ENCODE measurements around the gene CALU. TPM values are rescaled to one million over a fixed set of nuclear protein-coding genes. Genes with fewer than 3 reads are reported as not detected.

The CALU gene
- total and polyA plus RNA-seq, 2 donors (not counting 1 experiment from before 2014, with no cell fraction given), result 5.1 to 11.2 TPM

DNA sequence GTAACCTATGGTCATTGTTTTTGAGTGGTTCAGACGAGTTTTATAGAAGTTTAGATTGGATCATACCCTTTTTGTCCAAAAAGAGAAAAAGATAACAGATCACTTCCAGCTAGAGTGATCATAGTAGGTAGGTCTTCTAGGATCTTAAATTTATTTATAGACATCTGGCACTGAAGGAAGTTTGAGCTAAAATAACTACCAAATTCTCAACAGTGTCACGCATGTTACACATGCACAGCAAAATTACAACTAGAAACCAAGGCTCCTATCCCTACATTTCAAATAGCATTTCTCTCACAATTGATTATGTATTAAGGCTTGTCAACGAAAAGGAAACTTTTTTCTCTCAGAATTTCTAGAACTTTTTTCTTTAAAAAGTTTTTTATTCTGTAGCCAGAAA lies 2.3 kb downstream of the CALU start:
- H3K27ac ChIP-seq (ENCODE audit: low read length in 2 of 2), result no peak overlapping the region
- H3K9me3 ChIP-seq (ENCODE audit: control extremely low read depth in 1 of 3, control insufficient read depth in 2 of 3, insufficient read depth in 1 of 3, low read length in 2 of 3), result no peaks in the 10 kb centered on the region
- ATAC-seq (ENCODE audit: low read depth) (no peak), DNase-seq (no peak)
- H3K9ac ChIP-seq (ENCODE audit: low read length), result no peak overlapping the region
- H3K4me1 ChIP-seq (ENCODE audit: control insufficient read depth in 2 of 2, insufficient read depth in 2 of 2, low read length in 2 of 2), result peaks cover 15 to 26% of the 10 kb centered on the region in 2 donors
- H3K79me2 ChIP-seq (ENCODE audit: control insufficient read depth, insufficient read depth, low read length), result peaks cover 88% of the 10 kb centered on the region
- no CpG with 5 or more reads among the region's 3 CpGs for WGBS (ENCODE audit: insufficient coverage)
- ChIA-PET POLR2A (no interaction called here), CTCF (no interaction called here)
- no peak overlapping the region for H3K4me3 ChIP-seq (ENCODE audit: control extremely low read depth in 1 of 5, extremely low read depth in 1 of 5, insufficient read depth in 1 of 5, low read depth in 2 of 5, low read length in 4 of 5)
- intact Hi-C loops (cut with micrococcal nuclease), result no loop called here
- no peak overlapping the region for H2AFZ ChIP-seq (ENCODE audit: insufficient read depth, low read depth, low read length, poor library complexity, severe bottlenecking)
- peaks cover 33% of the 10 kb centered on the region for H4K20me1 ChIP-seq (ENCODE audit: control insufficient read depth, insufficient read depth, low read length, poor library complexity, severe bottlenecking)
- Mint-ChIP-seq H3K27me3 (no peaks in the 10 kb centered on the region), H3K9me3 (ENCODE audit: insufficient read depth) (no peaks in the 10 kb centered on the region), H3K4me3 (no peak overlapping the region), H3K27ac (no peak overlapping the region), H3K4me1 (peaks cover 45% of the 10 kb centered on the region)
- H3K27me3 ChIP-seq (replicated peaks in 1 of 4; ENCODE audit: control extremely low read depth in 1 of 4, control insufficient read depth in 3 of 4, insufficient read depth in 4 of 4, low read length in 3 of 4), result no peaks in the 10 kb centered on the region
- no peak for TF ChIP-seq EZH2 (IDR thresholded peaks at IDR 0.05; ENCODE audit: borderline replicate concordance, insufficient read depth, low read depth, low read length, poor library complexity, severe bottlenecking)
- TF ChIP-seq, protein P1, sequence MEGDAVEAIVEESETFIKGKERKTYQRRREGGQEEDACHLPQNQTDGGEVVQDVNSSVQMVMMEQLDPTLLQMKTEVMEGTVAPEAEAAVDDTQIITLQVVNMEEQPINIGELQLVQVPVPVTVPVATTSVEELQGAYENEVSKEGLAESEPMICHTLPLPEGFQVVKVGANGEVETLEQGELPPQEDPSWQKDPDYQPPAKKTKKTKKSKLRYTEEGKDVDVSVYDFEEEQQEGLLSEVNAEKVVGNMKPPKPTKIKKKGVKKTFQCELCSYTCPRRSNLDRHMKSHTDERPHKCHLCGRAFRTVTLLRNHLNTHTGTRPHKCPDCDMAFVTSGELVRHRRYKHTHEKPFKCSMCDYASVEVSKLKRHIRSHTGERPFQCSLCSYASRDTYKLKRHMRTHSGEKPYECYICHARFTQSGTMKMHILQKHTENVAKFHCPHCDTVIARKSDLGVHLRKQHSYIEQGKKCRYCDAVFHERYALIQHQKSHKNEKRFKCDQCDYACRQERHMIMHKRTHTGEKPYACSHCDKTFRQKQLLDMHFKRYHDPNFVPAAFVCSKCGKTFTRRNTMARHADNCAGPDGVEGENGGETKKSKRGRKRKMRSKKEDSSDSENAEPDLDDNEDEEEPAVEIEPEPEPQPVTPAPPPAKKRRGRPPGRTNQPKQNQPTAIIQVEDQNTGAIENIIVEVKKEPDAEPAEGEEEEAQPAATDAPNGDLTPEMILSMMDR (IDR thresholded peaks at IDR 0.05), result no peak
- H3K36me3 ChIP-seq (replicated peaks in 1 of 2; ENCODE audit: control extremely low read depth in 1 of 2, control insufficient read depth in 1 of 2, extremely low read depth in 1 of 2, insufficient read depth in 2 of 2, low read length in 1 of 2), result no peaks in the 10 kb centered on the region
- H3K4me2 ChIP-seq (replicated peaks; ENCODE audit: low read depth, low read length, poor library complexity, severe bottlenecking), result no peak overlapping the region

DNA sequence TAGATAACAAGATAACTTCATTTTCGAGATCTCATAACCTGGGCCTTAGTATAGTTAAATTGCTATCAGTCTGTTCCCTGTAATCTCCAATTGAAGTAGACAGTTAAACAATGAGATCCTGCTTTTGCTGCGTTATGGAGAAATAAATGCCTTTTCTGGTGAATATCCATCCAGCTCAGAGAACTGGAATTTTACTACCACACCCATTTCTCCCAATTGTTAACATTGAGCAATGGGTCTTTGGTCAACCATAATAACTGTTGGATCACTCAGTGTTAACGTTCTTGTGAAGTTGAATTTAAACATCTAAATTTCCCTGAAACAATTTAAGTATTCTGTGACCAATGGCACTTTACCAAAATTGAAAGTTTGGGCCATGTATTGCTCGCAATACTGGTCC lies 3.0 kb downstream of the CALU start:
- WGBS (ENCODE audit: insufficient coverage), result 100% methylated on average over 1 of the region's 4 CpGs
- Mint-ChIP-seq H3K27me3 (no peaks in the 10 kb centered on the region), H3K9me3 (ENCODE audit: insufficient read depth) (no peaks in the 10 kb centered on the region), H3K27ac (no peak overlapping the region), H3K4me1 (peaks cover 41% of the 10 kb centered on the region), H3K4me3 (no peak overlapping the region)
- Histone ChIP-seq H3K27ac (ENCODE audit: low read length in 2 of 2) (no peak overlapping the region), H3K27me3 (replicated peaks in 1 of 4; ENCODE audit: control extremely low read depth in 1 of 4, control insufficient read depth in 3 of 4, insufficient read depth in 4 of 4, low read length in 3 of 4) (no peaks in the 10 kb centered on the region), H3K9me3 (ENCODE audit: control extremely low read depth in 1 of 3, control insufficient read depth in 2 of 3, insufficient read depth in 1 of 3, low read length in 2 of 3) (no peaks in the 10 kb centered on the region), H2AFZ (ENCODE audit: insufficient read depth, low read depth, low read length, poor library complexity, severe bottlenecking) (no peak overlapping the region), H3K4me2 (replicated peaks; ENCODE audit: low read depth, low read length, poor library complexity, severe bottlenecking) (no peak overlapping the region), H4K20me1 (ENCODE audit: control insufficient read depth, insufficient read depth, low read length, poor library complexity, severe bottlenecking) (peaks cover 40% of the 10 kb centered on the region), H3K4me3 (ENCODE audit: control extremely low read depth in 1 of 5, extremely low read depth in 1 of 5, insufficient read depth in 1 of 5, low read depth in 2 of 5, low read length in 4 of 5) (no peak overlapping the region), H3K79me2 (ENCODE audit: control insufficient read depth, insufficient read depth, low read length) (peaks cover 95% of the 10 kb centered on the region), H3K4me1 (ENCODE audit: control insufficient read depth in 2 of 2, insufficient read depth in 2 of 2, low read length in 2 of 2) (peaks cover 15 to 23% of the 10 kb centered on the region in 2 donors), H3K36me3 (replicated peaks in 1 of 2; ENCODE audit: control extremely low read depth in 1 of 2, control insufficient read depth in 1 of 2, extremely low read depth in 1 of 2, insufficient read depth in 2 of 2, low read length in 1 of 2) (no peaks in the 10 kb centered on the region), H3K9ac (ENCODE audit: low read length) (no peak overlapping the region)
- ChIA-PET POLR2A (no interaction called here), CTCF (no interaction called here)
- intact Hi-C loops (cut with micrococcal nuclease), result no loop called here
- TF ChIP-seq EZH2 (IDR thresholded peaks at IDR 0.05; ENCODE audit: borderline replicate concordance, insufficient read depth, low read depth, low read length, poor library complexity, severe bottlenecking), result no peak
- TF ChIP-seq, protein P1 (IDR thresholded peaks at IDR 0.05), result no peak
- ATAC-seq (ENCODE audit: low read depth), result no peak
- DNase-seq, result no peak

All from B cell (primary cell).